ENCODE results near the gene SYVN1. TPM values are rescaled to one million over a fixed set of nuclear protein-coding genes. Genes with fewer than 3 reads are reported as not detected.

The SYVN1 gene
- polyA plus RNA-seq, 1 of the 3 experiments (the other 2 are of a cell fraction), result 31.9 TPM

GRCh38 chr11:65096926-65097325 lies 37.4 kb downstream of the SYVN1 start (continued):
- TF ChIP-seq REST (IDR thresholded peaks at IDR 0.05; ENCODE audit: low read depth, low read length), result no peak
- TF ChIP-seq CHD2 (IDR thresholded peaks at IDR 0.05; ENCODE audit: low read length, partially characterized antibody), result no peak
- TF ChIP-seq FOXM1 (IDR thresholded peaks at IDR 0.05; ENCODE audit: low read depth), result no peak

GRCh38 chr11:65095974-65096806 lies 38.1 kb downstream of the SYVN1 start, which contains the start of gene VPS51:
TSS of gene VPS51 (plus strand) at chr11:65096214. CDS start at chr11:65096251, 37 bp downstream.
- peak within 1 kb of the TSS; percentile 98; the same call in 1 of the 2 replicates for H2AFZ ChIP-seq (ENCODE audit: low read depth)
- H3K9me2 ChIP-seq, result no peaks in the 10 kb centered on the region
- peaks cover 0 to 10% of the 10 kb centered on the region in 2 experiments; a peak in 1 of 4 replicates for H3K4me1 ChIP-seq (ENCODE audit: control insufficient read depth in 1 of 2, insufficient read depth in 2 of 2, low read depth in 1 of 2, low read length in 1 of 2)
- peak within 1 kb of the TSS; percentile 88 for H3K4me2 ChIP-seq
- peak within 1 kb of the TSS; percentile 71 to 74; a peak in 3 of 4 replicates for H3K27ac ChIP-seq (ENCODE audit: low read depth in 2 of 2, low read length in 1 of 2)
- POLR2A ChIA-PET, result interaction anchor here (0.6 to 1.6 kb wide), 5 partner anchors 14 to 64 kb away, joined by 3 to 10 read pairs (median 4); partner anchors contain the start of genes FAU, MRPL49 and ZNHIT2
- H3K9ac ChIP-seq, result peak within 1 kb of the TSS; percentile 86
- 2% methylated on average over 16 of the region's 52 CpGs for WGBS (ENCODE audit: low lambda C conversion rate)
- no peaks in the 10 kb centered on the region for H4K20me1 ChIP-seq (ENCODE audit: insufficient read depth)
- peak; percentile 93 for DNase-seq
- H3F3A ChIP-seq (replicated peaks; ENCODE audit: insufficient read depth), result peaks cover 20% of the 10 kb centered on the region
- H3K4me3 ChIP-seq (ENCODE audit: low read depth in 2 of 2, low read length in 1 of 2), result peak within 1 kb of the TSS; percentile 57 to 77
- H3K27me3 ChIP-seq (ENCODE audit: insufficient read depth), result no peaks in the 10 kb centered on the region
- H3K79me2 ChIP-seq (ENCODE audit: insufficient read depth), result peaks cover 45% of the 10 kb centered on the region
- peaks cover 0 to 4% of the 10 kb centered on the region in 2 experiments for H3K36me3 ChIP-seq (replicated peaks in 1 of 2; ENCODE audit: control insufficient read depth in 1 of 2, insufficient read depth in 2 of 2, low read length in 1 of 2)
- CTCF ChIA-PET, result interaction anchor here (1.4 to 12.6 kb wide), 4 partner anchors 16 to 84 kb away, joined by 4 to 150 read pairs (median 10); partner anchors contain the start of genes TM7SF2 and ZNHIT2
- no peaks in the 10 kb centered on the region for H3K9me3 ChIP-seq
- TF ChIP-seq NRF1 (IDR thresholded peaks at IDR 0.05; ENCODE audit: low read depth, low read length) (0 out of 2 replicates have a peak, but pooled peaks have one; percentile 13), RFX5 (IDR thresholded peaks at IDR 0.05; ENCODE audit: low read length) (no peak), RCOR1 (IDR thresholded peaks at IDR 0.05; ENCODE audit: low read length) (peak; percentile 78; the same call in 1 of the 2 replicates), CHD2 (IDR thresholded peaks at IDR 0.05; ENCODE audit: low read length, partially characterized antibody) (peak; percentile 95), PBX3 (IDR thresholded peaks at IDR 0.05) (peak; percentile 53), GABPA (IDR thresholded peaks at IDR 0.05; ENCODE audit: low read depth) (peak; percentile 94), FOXM1 (IDR thresholded peaks at IDR 0.05; ENCODE audit: low read depth) (no peak), YY1 (IDR thresholded peaks at IDR 0.05; ENCODE audit: low read depth) (peak; percentile 89), TAF1 (IDR thresholded peaks at IDR 0.05; ENCODE audit: borderline replicate concordance, low read depth, low read length) (peak; percentile 93), SIN3A (IDR thresholded peaks at IDR 0.05; ENCODE audit: borderline replicate concordance, low read depth, low read length) (peak; percentile 81), TCF12 (IDR thresholded peaks at IDR 0.05) (peak; percentile 26; the same call in 1 of the 2 replicates), EP300 (IDR thresholded peaks at IDR 0.05; ENCODE audit: borderline replicate concordance in 1 of 2, low read depth in 1 of 2, low read length in 1 of 2) (peak in 1 of 2 experiments; percentile 39; a peak in 1 of 4 replicates), SMC3 (IDR thresholded peaks at IDR 0.05; ENCODE audit: low read depth, low read length) (no peak), JUND (IDR thresholded peaks at IDR 0.05) (no peak), USF1 (IDR thresholded peaks at IDR 0.05; ENCODE audit: borderline replicate concordance, low read depth) (peak; percentile 52; the same call in 1 of the 2 replicates), TEAD4 (IDR thresholded peaks at IDR 0.05; ENCODE audit: borderline replicate concordance, insufficient read depth) (no peak), NFIC (IDR thresholded peaks at IDR 0.05; ENCODE audit: borderline replicate concordance) (no peak)
- TF ChIP-seq, protein P1, sequence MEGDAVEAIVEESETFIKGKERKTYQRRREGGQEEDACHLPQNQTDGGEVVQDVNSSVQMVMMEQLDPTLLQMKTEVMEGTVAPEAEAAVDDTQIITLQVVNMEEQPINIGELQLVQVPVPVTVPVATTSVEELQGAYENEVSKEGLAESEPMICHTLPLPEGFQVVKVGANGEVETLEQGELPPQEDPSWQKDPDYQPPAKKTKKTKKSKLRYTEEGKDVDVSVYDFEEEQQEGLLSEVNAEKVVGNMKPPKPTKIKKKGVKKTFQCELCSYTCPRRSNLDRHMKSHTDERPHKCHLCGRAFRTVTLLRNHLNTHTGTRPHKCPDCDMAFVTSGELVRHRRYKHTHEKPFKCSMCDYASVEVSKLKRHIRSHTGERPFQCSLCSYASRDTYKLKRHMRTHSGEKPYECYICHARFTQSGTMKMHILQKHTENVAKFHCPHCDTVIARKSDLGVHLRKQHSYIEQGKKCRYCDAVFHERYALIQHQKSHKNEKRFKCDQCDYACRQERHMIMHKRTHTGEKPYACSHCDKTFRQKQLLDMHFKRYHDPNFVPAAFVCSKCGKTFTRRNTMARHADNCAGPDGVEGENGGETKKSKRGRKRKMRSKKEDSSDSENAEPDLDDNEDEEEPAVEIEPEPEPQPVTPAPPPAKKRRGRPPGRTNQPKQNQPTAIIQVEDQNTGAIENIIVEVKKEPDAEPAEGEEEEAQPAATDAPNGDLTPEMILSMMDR (IDR thresholded peaks at IDR 0.05), result no peak
- TF ChIP-seq, protein P2, sequence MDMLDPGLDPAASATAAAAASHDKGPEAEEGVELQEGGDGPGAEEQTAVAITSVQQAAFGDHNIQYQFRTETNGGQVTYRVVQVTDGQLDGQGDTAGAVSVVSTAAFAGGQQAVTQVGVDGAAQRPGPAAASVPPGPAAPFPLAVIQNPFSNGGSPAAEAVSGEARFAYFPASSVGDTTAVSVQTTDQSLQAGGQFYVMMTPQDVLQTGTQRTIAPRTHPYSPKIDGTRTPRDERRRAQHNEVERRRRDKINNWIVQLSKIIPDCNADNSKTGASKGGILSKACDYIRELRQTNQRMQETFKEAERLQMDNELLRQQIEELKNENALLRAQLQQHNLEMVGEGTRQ (IDR thresholded peaks at IDR 0.05; ENCODE audit: borderline replicate concordance, low read depth, low read length), result no peak
